ENCODE data around the gene IQSEC3. TPM values are rescaled to one million over a fixed set of nuclear protein-coding genes. Genes with fewer than 3 reads are reported as not detected.

The IQSEC3 gene
- total RNA-seq, 1 experiment from 2014 or later: not detected

GRCh38 chr12:128079-128478 is 61.5 kb downstream of the IQSEC3 start:
- ChIA-PET POLR2A (ENCODE audit: low non-redundant PET) (no interaction called here), CTCF (no interaction called here)
- H3K4me1 ChIP-seq (ENCODE audit: insufficient read depth, low read length, poor library complexity, severe bottlenecking): no peaks in the 10 kb centered on the region
- no TSS peak for BruUV-seq (replicated peaks)
- intact Hi-C loops (cut with micrococcal nuclease; ENCODE audit: unreplicated experiment): no loop called here
- no peak overlapping the region for H3K27ac ChIP-seq (ENCODE audit: low read depth, low read length, poor library complexity, severe bottlenecking)
- DNase-seq (ENCODE audit: low spot score): no peak
- no peak overlapping the region for H3K4me3 ChIP-seq (ENCODE audit: low read depth, low read length, poor library complexity, severe bottlenecking)
- H3K9me3 ChIP-seq (ENCODE audit: low read depth, low read length, poor library complexity, severe bottlenecking): no peaks in the 10 kb centered on the region
- no peaks in the 10 kb centered on the region for H3K36me3 ChIP-seq (ENCODE audit: insufficient read depth, low read length, poor library complexity, severe bottlenecking)
- TF ChIP-seq EZH2 (IDR thresholded peaks at IDR 0.05; ENCODE audit: borderline replicate concordance, low read depth, low read length, poor library complexity, severe bottlenecking): no peak
- TF ChIP-seq CTCF (conservative IDR thresholded peaks at IDR 0.05; ENCODE audit: low read depth, low read length): no peak
- H3K27me3 ChIP-seq (replicated peaks; ENCODE audit: insufficient read depth, low read depth, low read length, poor library complexity): no peaks in the 10 kb centered on the region

- BruUV-seq (replicated peaks): no TSS peak
- no peak for TF ChIP-seq EZH2 (IDR thresholded peaks at IDR 0.05; ENCODE audit: borderline replicate concordance, low read depth, low read length, poor library complexity, severe bottlenecking)
- Histone ChIP-seq H3K4me3 (ENCODE audit: low read depth, low read length, poor library complexity, severe bottlenecking) (no peak overlapping the region), H3K36me3 (ENCODE audit: insufficient read depth, low read length, poor library complexity, severe bottlenecking) (no peaks in the 10 kb centered on the region), H3K9me3 (ENCODE audit: low read depth, low read length, poor library complexity, severe bottlenecking) (no peaks in the 10 kb centered on the region), H3K27me3 (replicated peaks; ENCODE audit: insufficient read depth, low read depth, low read length, poor library complexity) (no peaks in the 10 kb centered on the region), H3K4me1 (ENCODE audit: insufficient read depth, low read length, poor library complexity, severe bottlenecking) (no peaks in the 10 kb centered on the region), H3K27ac (ENCODE audit: low read depth, low read length, poor library complexity, severe bottlenecking) (no peak overlapping the region)
- DNase-seq (ENCODE audit: low spot score): no peak
- POLR2A ChIA-PET (ENCODE audit: low non-redundant PET): no interaction called here
- CTCF ChIA-PET: no interaction called here
- intact Hi-C loops (cut with micrococcal nuclease; ENCODE audit: unreplicated experiment): no loop called here
Measured at GRCh38 chr12:129001-129400, 62.4 kb downstream of the IQSEC3 start.

- H3K36me3 ChIP-seq (ENCODE audit: insufficient read depth, low read length, poor library complexity, severe bottlenecking): no peaks in the 10 kb centered on the region
- DNase-seq (ENCODE audit: low spot score): no peak
- no peaks in the 10 kb centered on the region for H3K27me3 ChIP-seq (replicated peaks; ENCODE audit: insufficient read depth, low read depth, low read length, poor library complexity)
- ChIA-PET CTCF (no interaction called here), POLR2A (ENCODE audit: low non-redundant PET) (no interaction called here)
- H3K4me3 ChIP-seq (ENCODE audit: low read depth, low read length, poor library complexity, severe bottlenecking): no peak overlapping the region
- H3K4me1 ChIP-seq (ENCODE audit: insufficient read depth, low read length, poor library complexity, severe bottlenecking): no peaks in the 10 kb centered on the region
- intact Hi-C loops (cut with micrococcal nuclease; ENCODE audit: unreplicated experiment): no loop called here
- no peaks in the 10 kb centered on the region for H3K9me3 ChIP-seq (ENCODE audit: low read depth, low read length, poor library complexity, severe bottlenecking)
- no peak for TF ChIP-seq CTCF (conservative IDR thresholded peaks at IDR 0.05; ENCODE audit: low read depth, low read length)
- no TSS peak for BruUV-seq (replicated peaks)
- H3K27ac ChIP-seq (ENCODE audit: low read depth, low read length, poor library complexity, severe bottlenecking): no peak overlapping the region
Measured at GRCh38 chr12:130519-130918, 64.0 kb downstream of the IQSEC3 start.

- CTCF ChIA-PET: no interaction called here
- POLR2A ChIA-PET (ENCODE audit: low non-redundant PET): no interaction called here
- intact Hi-C loops (cut with micrococcal nuclease; ENCODE audit: unreplicated experiment): no loop called here
- H3K4me3 ChIP-seq (ENCODE audit: low read depth, low read length, poor library complexity, severe bottlenecking): no peak overlapping the region
- no TSS peak for BruUV-seq (replicated peaks)
- H3K4me1 ChIP-seq (ENCODE audit: insufficient read depth, low read length, poor library complexity, severe bottlenecking): no peaks in the 10 kb centered on the region
- H3K9me3 ChIP-seq (ENCODE audit: low read depth, low read length, poor library complexity, severe bottlenecking): no peaks in the 10 kb centered on the region
- no peaks in the 10 kb centered on the region for H3K27me3 ChIP-seq (replicated peaks; ENCODE audit: insufficient read depth, low read depth, low read length, poor library complexity)
- H3K36me3 ChIP-seq (ENCODE audit: insufficient read depth, low read length, poor library complexity, severe bottlenecking): no peaks in the 10 kb centered on the region
- H3K27ac ChIP-seq (ENCODE audit: low read depth, low read length, poor library complexity, severe bottlenecking): no peak overlapping the region
- no peak for DNase-seq (ENCODE audit: low spot score)
- TF ChIP-seq CTCF (conservative IDR thresholded peaks at IDR 0.05; ENCODE audit: low read depth, low read length) (no peak), EZH2 (IDR thresholded peaks at IDR 0.05; ENCODE audit: borderline replicate concordance, low read depth, low read length, poor library complexity, severe bottlenecking) (no peak)
Measured at GRCh38 chr12:131008-131407, 64.4 kb downstream of the IQSEC3 start.

Data from A673 (cell line).